SJCRH30 (cell line): ENCODE measurements around the gene BAIAP2L1. TPM values are rescaled to one million over a fixed set of nuclear protein-coding genes. Genes with fewer than 3 reads are reported as not detected.
A peak's percentile ranks its signal among the peaks of the same experiment; 100 is the strongest.

ENCODE experiments used
- DNase-seq, 2 experiments: peaks; one replicate each; pipeline ENCODE4 v3.0.0-alpha.2; 2015 to 2020
- H3K27ac ChIP-seq: fragments of 250-450 bp; sonication (Bioruptor Pico); 2 replicates; pipeline ENCODE4 v1.5.1; 2020; ENCODE audit warnings: mild to moderate bottlenecking, moderate library complexity
- H3K27me3 ChIP-seq: fragments of 250-450 bp; sonication (Bioruptor Pico); 2 replicates; pipeline ENCODE4 v1.5.1; 2020; ENCODE audit warnings: mild to moderate bottlenecking, moderate library complexity
- H3K36me3 ChIP-seq: fragments of 250-450 bp; sonication (Bioruptor Pico); 2 replicates; pipeline ENCODE4 v1.5.1; 2020; ENCODE audit warnings: mild to moderate bottlenecking, moderate library complexity
- H3K4me1 ChIP-seq: fragments of 250-450 bp; sonication (Bioruptor Pico); 2 replicates; pipeline ENCODE4 v1.5.1; 2020; ENCODE audit warnings: mild to moderate bottlenecking, moderate library complexity
- H3K4me3 ChIP-seq: fragments of 250-450 bp; sonication (Bioruptor Pico); 2 replicates; pipeline ENCODE4 v1.5.1; 2020; ENCODE audit warnings: mild to moderate bottlenecking, moderate library complexity
- H3K9me3 ChIP-seq: fragments of 250-450 bp; sonication (Bioruptor Pico); replicated peaks from 2 replicates; pipeline ENCODE4 v1.5.1; 2020; ENCODE audit warnings: mild to moderate bottlenecking, moderate library complexity
- total RNA-seq: library from RNA; depleted of rRNA; stranded (reverse); fragments of >200 nt; shearing (Covaris generic); gene quantifications from 2 replicates; pipeline ENCODE4 v1.2.3, GENCODE V29; 2014

BAIAP2L1 gene
- total RNA-seq, 1 experiment from 2014 or later, result 21.7 TPM

- H3K9me3 ChIP-seq, result no peaks in the 10 kb centered on the region
- H3K27me3 ChIP-seq, result no peaks in the 10 kb centered on the region
- H3K36me3 ChIP-seq, result peaks cover 2% of the 10 kb centered on the region; the same call in 1 of the 2 replicates
- no peak overlapping the region for H3K27ac ChIP-seq
- no peak overlapping the region for H3K4me3 ChIP-seq
- peaks cover 5% of the 10 kb centered on the region for H3K4me1 ChIP-seq
- DNase-seq, result no peak
These were observed 22.6 kb downstream of the BAIAP2L1 start for GRCh38 chr7:98378210-98378819.

- Histone ChIP-seq H3K36me3 (no peaks in the 10 kb centered on the region), H3K9me3 (no peaks in the 10 kb centered on the region), H3K27me3 (no peaks in the 10 kb centered on the region), H3K4me1 (peaks cover 16% of the 10 kb centered on the region), H3K4me3 (no peak overlapping the region), H3K27ac (no peak overlapping the region)
- DNase-seq, result no peak
These were observed 24.2 kb downstream of the BAIAP2L1 start for GRCh38 chr7:98376711-98377110.

GRCh38 chr7:98375664-98376063 is 25.2 kb downstream of the BAIAP2L1 start:
- H3K27ac ChIP-seq, result no peak overlapping the region
- H3K4me3 ChIP-seq, result no peak overlapping the region
- H3K4me1 ChIP-seq, result peaks cover 16% of the 10 kb centered on the region
- H3K27me3 ChIP-seq, result no peaks in the 10 kb centered on the region
- DNase-seq, result no peak
- no peaks in the 10 kb centered on the region for H3K36me3 ChIP-seq
- no peaks in the 10 kb centered on the region for H3K9me3 ChIP-seq

- H3K4me3 ChIP-seq, result no peak overlapping the region
- H3K27me3 ChIP-seq, result no peaks in the 10 kb centered on the region
- H3K27ac ChIP-seq, result no peak overlapping the region
- H3K4me1 ChIP-seq, result peaks cover 17% of the 10 kb centered on the region
- no peak for DNase-seq
- no peaks in the 10 kb centered on the region for H3K9me3 ChIP-seq
- H3K36me3 ChIP-seq, result no peaks in the 10 kb centered on the region
These were observed 26.6 kb downstream of the BAIAP2L1 start for GRCh38 chr7:98374285-98374680.

- Histone ChIP-seq H3K4me1 (peaks cover 25% of the 10 kb centered on the region), H3K9me3 (no peaks in the 10 kb centered on the region), H3K27me3 (no peaks in the 10 kb centered on the region), H3K36me3 (no peaks in the 10 kb centered on the region), H3K27ac (peak overlapping the region; percentile 58), H3K4me3 (no peak overlapping the region)
- peak; percentile 71 to 85 for DNase-seq
These were observed 27.9 kb downstream of the BAIAP2L1 start for GRCh38 chr7:98372993-98373392.

- Histone ChIP-seq H3K4me1 (peaks cover 25% of the 10 kb centered on the region), H3K27ac (no peak overlapping the region), H3K27me3 (no peaks in the 10 kb centered on the region), H3K36me3 (no peaks in the 10 kb centered on the region), H3K9me3 (no peaks in the 10 kb centered on the region), H3K4me3 (no peak overlapping the region)
- no peak for DNase-seq
These were observed 31.2 kb downstream of the BAIAP2L1 start for GRCh38 chr7:98369726-98370125.

GRCh38 chr7:98368716-98369115 is 32.2 kb downstream of the BAIAP2L1 start:
- H3K4me1 ChIP-seq, result peaks cover 24% of the 10 kb centered on the region
- no peaks in the 10 kb centered on the region for H3K27me3 ChIP-seq
- peak in 1 of 2 experiments; percentile 27 for DNase-seq
- H3K9me3 ChIP-seq, result no peaks in the 10 kb centered on the region
- H3K27ac ChIP-seq, result peak overlapping the region; percentile 31
- no peak overlapping the region for H3K4me3 ChIP-seq
- no peaks in the 10 kb centered on the region for H3K36me3 ChIP-seq

- Histone ChIP-seq H3K4me1 (peaks cover 9% of the 10 kb centered on the region), H3K27ac (no peak overlapping the region), H3K9me3 (no peaks in the 10 kb centered on the region), H3K4me3 (no peak overlapping the region), H3K36me3 (no peaks in the 10 kb centered on the region), H3K27me3 (no peaks in the 10 kb centered on the region)
- DNase-seq, result no peak
These were observed 34.3 kb downstream of the BAIAP2L1 start for GRCh38 chr7:98366562-98366938.

GRCh38 chr7:98365863-98366561 is 34.9 kb downstream of the BAIAP2L1 start:
- no peaks in the 10 kb centered on the region for H3K9me3 ChIP-seq
- H3K36me3 ChIP-seq, result no peaks in the 10 kb centered on the region
- H3K27me3 ChIP-seq, result no peaks in the 10 kb centered on the region
- H3K4me1 ChIP-seq, result peaks cover 9% of the 10 kb centered on the region
- no peak for DNase-seq
- no peak overlapping the region for H3K4me3 ChIP-seq
- H3K27ac ChIP-seq, result no peak overlapping the region

- Histone ChIP-seq H3K27me3 (no peaks in the 10 kb centered on the region), H3K4me1 (peaks cover 7% of the 10 kb centered on the region), H3K27ac (no peak overlapping the region), H3K36me3 (no peaks in the 10 kb centered on the region), H3K4me3 (no peak overlapping the region), H3K9me3 (no peaks in the 10 kb centered on the region)
- no peak for DNase-seq
These were observed 36.7 kb downstream of the BAIAP2L1 start for GRCh38 chr7:98364220-98364619.

- DNase-seq, result no peak
- Histone ChIP-seq H3K4me1 (no peaks in the 10 kb centered on the region), H3K27ac (no peak overlapping the region), H3K27me3 (no peaks in the 10 kb centered on the region), H3K9me3 (no peaks in the 10 kb centered on the region), H3K36me3 (no peaks in the 10 kb centered on the region), H3K4me3 (no peak overlapping the region)
These were observed 38.4 kb downstream of the BAIAP2L1 start for GRCh38 chr7:98362517-98362916.

- Histone ChIP-seq H3K4me3 (no peak overlapping the region), H3K4me1 (peaks cover 3% of the 10 kb centered on the region; the same call in 1 of the 2 replicates), H3K36me3 (peaks cover 2% of the 10 kb centered on the region; the same call in 1 of the 2 replicates), H3K27me3 (no peaks in the 10 kb centered on the region), H3K9me3 (no peaks in the 10 kb centered on the region), H3K27ac (no peak overlapping the region)
- no peak for DNase-seq
These were observed 40.4 kb downstream of the BAIAP2L1 start for GRCh38 chr7:98360221-98361130.

- H3K36me3 ChIP-seq, result peaks cover 2% of the 10 kb centered on the region; the same call in 1 of the 2 replicates
- no peak overlapping the region for H3K4me3 ChIP-seq
- no peak overlapping the region for H3K27ac ChIP-seq
- no peak for DNase-seq
- peaks cover 12% of the 10 kb centered on the region for H3K4me1 ChIP-seq
- no peaks in the 10 kb centered on the region for H3K27me3 ChIP-seq
- H3K9me3 ChIP-seq, result no peaks in the 10 kb centered on the region
These were observed 41.5 kb downstream of the BAIAP2L1 start for GRCh38 chr7:98359395-98359794.

- peaks cover 18% of the 10 kb centered on the region for H3K4me1 ChIP-seq
- H3K36me3 ChIP-seq, result peaks cover 2% of the 10 kb centered on the region; the same call in 1 of the 2 replicates
- H3K9me3 ChIP-seq, result no peaks in the 10 kb centered on the region
- H3K4me3 ChIP-seq, result no peak overlapping the region
- H3K27ac ChIP-seq, result no peak overlapping the region
- DNase-seq, result no peak
- no peaks in the 10 kb centered on the region for H3K27me3 ChIP-seq
These were observed 42.2 kb downstream of the BAIAP2L1 start for GRCh38 chr7:98358706-98359105.

- H3K36me3 ChIP-seq, result peaks cover 2% of the 10 kb centered on the region; the same call in 1 of the 2 replicates
- DNase-seq, result no peak
- no peak overlapping the region for H3K27ac ChIP-seq
These were observed 43.1 kb downstream of the BAIAP2L1 start for GRCh38 chr7:98357751-98358161.

More at GRCh38 chr7:98357751-98358161, 43.1 kb downstream of the BAIAP2L1 start:
- Histone ChIP-seq H3K4me1 (peaks cover 23% of the 10 kb centered on the region), H3K27me3 (no peaks in the 10 kb centered on the region), H3K9me3 (no peaks in the 10 kb centered on the region), H3K4me3 (no peak overlapping the region)
